GM18858 (cell line): ENCODE results near the gene SYNM.

ENCODE experiments used
- ATAC-seq: cut with Tn5 transposase; IDR thresholded peaks from one replicate; pipeline ENCODE4 v1.9.1; 2021; ENCODE audit not compliant: unreplicated experiment

Gene SYNM

GRCh38 chr15:99082798-99083197, 22.1 kb upstream of the SYNM start:
- no peak for ATAC-seq

DNA sequence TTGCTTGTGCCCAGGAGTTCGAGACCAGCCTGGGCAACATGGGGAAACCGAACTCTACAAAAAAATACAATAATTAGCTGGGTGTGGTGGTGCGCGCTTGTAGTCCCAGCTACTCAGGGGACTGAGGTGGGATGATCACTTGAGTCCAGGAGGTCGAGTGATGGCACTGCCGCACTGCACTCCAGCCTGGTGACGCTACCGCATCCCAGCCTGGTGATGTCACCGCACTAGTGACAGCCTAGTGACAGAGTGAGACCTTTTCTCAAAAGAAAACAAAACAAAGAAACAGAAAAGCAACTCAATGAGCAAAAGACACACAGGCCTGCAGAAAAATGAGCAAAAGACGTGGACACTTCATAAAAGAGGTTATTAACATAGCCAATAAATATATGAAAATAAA, 19.9 kb upstream of the SYNM start:
- ATAC-seq, result no peak

DNA sequence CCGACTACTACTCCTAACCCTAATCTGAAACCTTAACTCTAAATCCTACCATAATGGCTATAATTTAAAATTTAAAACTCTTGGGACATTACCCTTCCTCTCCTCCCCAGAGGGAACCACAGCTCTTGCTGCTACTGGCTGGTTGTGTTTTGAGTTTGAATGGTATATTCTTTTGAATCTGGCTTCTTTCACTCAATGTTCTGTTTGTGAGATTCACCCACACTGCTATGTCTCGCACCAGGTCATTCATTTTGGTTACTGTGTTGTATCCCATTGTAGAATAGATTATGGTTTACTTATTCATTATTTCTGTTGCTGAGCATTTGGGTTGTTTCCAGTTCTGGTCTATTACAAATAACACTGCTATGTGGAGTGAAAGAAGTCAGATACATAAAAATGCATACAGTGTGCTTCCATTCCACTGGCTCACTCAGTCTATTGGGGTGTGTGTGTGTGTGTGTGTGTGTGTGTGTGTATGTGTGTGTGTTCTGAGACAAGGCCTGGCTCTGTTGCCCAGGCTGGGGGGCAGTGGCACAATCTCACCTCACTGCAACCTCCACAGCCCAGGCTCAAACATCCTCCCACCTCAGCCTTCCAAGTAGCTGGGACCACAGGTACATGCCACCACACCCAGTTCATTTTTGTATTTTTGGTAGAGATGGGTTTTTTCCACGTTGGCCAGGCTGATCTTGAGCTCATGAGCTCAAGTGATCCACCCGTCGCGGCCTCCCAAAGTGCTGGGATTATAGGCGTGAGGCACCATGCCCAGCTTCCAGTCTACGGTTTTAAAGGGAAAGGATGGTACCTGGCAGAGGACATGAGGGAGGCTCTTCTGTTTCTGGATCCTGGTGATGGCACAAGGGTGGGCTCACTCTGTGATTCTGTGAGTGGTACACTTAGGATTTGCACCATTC, 19.2 kb upstream of the SYNM start:
- ATAC-seq, result no peak

GRCh38 chr15:99086327-99086667, 18.6 kb upstream of the SYNM start:
- no peak for ATAC-seq

DNA sequence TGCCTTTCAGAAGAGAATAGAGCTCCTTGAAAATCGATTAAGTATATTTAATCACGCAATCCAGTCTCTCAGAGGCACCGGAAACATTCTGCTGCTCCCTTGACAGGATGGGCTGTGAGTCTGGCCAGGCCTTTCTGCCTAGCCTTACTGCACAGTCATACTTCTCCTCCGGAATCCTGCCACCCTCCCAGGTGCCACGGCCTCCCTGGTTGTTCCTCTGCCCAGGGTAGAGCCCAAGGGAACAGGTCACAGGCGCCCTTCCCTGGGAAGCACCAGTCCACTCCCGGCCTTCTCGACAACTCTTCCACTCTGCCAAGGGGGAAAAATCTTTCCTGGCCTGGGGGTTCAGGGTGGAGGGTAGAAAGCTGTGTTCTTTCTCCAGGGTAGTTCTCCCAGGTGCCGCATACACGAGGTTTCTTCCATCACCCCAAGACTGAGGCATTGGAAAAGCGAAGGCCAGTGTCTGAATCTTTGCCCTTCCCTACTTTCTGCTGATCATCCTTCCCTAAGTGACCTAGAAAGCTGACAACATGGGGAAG, 17.4 kb upstream of the SYNM start:
- no peak for ATAC-seq

GRCh38 chr15:99090011-99090699, 14.7 kb upstream of the SYNM start:
- ATAC-seq, result peak; percentile 99

DNA sequence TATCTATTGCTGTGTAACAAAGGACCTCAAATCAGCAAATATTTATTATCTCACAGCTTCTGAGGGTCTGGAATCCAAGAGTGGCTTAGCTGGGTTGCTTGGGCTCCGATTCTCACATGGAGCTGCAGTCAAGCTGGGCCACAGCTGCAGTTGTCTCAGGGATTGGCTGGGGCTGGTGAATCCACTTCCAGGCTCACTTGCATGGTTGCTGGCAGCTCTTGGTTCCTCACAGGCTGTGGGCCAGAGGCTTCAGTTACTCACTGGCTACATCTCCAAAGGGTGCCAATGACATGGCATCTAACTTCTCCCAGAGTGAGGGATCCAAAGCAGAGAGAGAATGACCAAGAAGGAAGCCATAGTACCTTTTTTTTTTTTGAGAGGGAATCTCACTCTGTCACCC, 13.9 kb upstream of the SYNM start:
- no peak for ATAC-seq

- ATAC-seq, result no peak
These were observed 12.2 kb upstream of the SYNM start for GRCh38 chr15:99092554-99093172.

DNA sequence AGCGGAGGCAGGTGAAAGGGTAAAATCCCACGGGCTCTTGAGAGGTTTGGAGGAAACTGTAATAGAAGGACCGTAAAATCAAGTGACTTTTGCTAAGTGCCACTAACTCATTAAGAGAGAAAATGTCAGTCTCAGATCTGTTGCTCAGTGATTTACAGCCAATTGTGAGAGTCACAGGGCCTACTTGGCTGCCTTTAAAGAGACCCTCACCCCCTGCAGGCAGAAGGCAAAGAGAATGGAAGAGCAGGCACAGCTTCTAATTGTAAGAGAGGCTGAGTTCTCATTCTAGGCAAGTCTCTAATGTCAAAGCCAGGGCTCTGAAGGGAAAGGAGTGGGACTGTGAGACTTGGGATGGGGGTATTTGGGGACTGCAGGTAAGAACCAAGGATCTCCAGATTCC, 9.3 kb upstream of the SYNM start:
- ATAC-seq, result no peak

- no peak for ATAC-seq
These were observed 8.5 kb upstream of the SYNM start for GRCh38 chr15:99096173-99096893.

- ATAC-seq, result no peak
These were observed 7.9 kb upstream of the SYNM start for GRCh38 chr15:99096894-99097426.

DNA sequence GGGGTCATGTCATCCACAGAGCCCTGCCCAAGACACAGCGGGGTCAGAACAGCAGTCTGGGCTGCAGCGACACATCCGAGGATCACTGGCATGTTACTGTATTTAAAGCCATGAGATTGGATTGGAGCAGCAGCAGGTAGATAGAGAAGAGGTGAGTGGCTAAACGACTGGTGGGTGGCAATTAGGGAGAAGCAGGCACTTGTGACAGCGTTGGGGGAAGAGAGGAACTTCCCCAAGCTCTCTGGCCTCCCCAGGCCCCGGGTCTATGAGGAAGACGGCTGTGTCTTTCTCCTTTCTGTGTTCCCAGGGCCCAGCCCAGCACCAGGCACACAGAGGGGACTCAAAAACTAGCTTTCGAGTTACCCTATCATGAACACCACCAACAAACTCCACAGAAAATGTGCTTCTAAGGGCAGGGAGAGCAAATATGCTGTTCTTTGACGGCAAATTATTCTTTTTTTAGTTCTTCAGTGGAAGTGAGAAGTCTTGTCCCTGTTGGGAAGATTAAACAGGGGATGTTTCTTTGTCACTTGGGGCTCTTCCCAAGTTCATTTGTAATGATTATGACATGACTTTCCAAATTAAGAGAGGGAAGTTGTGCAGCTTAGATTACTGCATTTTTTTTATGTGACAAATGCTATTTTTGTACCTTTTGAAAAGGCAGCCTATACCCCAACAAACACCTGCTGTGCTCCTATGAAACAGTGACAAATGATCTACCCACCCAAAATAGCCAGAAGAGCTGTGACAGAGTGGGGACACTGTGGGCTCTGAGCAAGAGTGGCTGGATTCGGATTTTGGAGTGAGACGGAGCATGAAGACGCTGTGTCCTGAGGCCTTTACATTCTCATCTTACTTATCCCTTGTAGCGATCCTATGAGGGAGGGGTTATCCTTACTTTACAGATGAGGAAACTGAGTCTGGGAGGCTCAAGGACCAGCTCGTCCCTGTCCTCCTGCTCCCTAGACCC, 7.2 kb upstream of the SYNM start:
- ATAC-seq, result no peak

GRCh38 chr15:99098426-99098825, 6.5 kb upstream of the SYNM start:
- no peak for ATAC-seq

DNA sequence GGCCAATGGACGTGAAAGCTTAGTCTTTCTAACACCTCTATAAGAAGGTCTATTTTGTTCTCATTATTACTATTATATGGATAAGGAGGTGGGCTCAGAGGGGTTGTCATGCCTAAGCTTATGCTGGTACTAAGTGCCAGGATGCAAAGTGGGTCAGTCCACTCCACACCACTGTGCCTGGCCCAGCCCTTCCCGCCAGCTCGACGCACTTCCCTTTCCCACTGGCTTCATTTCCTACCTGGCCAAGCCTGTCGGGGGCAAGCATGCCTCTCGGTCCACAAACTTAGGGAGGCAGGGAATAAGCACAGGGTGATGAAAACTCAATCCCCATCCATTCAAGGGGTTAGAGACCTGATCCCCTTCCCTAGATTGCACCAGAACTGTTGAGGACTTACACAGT, 5.9 kb upstream of the SYNM start:
- ATAC-seq, result no peak

DNA sequence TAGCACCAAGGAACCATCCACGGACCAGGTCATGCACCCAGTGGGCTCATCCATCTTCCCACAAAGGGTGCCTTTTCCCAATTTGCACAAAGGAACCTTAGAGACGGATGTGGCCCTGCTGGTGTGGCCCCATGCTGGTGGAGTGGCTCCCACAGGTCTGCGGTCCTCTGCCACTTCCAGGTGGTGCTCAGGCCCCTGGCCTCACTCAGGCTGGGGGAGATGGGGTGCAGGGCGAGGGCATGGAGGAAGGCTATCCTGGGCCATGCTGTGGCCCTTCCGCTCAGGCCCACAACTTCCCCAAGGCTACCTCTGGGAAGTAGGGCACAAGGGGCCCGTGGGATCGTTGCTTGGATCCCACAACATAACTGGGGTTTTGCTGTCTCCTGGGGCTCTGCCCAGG, 5.2 kb upstream of the SYNM start:
- no peak for ATAC-seq

DNA sequence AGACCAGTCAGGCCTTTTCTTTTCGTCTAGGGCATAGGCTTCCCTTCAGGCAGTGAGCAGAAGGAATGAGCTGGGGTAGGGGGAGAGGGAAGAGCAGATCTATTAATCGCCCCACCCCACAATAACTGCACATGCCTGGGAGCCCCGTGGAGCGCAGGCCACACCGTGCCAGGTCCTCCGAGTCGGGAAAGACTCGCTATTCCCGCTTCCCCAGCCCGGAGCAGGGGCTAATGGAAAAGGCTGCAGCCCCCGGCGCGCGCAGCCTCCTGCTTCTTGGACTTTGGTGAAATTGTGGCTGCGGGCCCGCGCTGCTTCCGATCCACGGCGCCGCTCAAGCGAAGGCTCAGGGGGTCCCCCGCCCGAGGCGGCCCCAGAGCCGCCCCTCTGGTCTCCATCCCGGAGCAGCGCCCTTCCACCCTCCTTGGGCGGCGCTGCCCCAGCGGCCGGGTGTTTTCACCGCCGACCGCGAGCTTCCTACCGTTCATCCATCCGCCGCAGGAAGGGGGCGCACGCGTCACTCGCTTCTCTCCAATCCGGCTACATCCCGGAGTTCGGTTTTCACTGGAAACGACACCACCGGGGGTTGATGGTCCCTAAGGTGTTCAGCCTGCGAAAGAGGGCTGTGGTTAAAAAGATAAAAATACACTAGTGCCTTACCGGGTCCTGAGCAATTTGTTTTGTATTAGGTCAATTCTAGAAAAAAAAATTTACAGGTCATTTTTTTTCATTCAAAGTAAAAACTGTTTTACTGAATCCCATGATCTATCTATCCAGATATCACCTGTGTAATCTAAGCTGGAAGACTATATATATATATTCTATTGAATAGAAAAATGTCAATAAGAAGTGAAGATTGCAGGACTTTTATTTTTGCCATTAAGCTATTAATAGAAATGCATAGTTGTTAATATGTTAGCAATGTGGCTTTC, 4.4 kb upstream of the SYNM start:
- no peak for ATAC-seq

GRCh38 chr15:99101501-99101900, 3.4 kb upstream of the SYNM start:
- no peak for ATAC-seq

DNA sequence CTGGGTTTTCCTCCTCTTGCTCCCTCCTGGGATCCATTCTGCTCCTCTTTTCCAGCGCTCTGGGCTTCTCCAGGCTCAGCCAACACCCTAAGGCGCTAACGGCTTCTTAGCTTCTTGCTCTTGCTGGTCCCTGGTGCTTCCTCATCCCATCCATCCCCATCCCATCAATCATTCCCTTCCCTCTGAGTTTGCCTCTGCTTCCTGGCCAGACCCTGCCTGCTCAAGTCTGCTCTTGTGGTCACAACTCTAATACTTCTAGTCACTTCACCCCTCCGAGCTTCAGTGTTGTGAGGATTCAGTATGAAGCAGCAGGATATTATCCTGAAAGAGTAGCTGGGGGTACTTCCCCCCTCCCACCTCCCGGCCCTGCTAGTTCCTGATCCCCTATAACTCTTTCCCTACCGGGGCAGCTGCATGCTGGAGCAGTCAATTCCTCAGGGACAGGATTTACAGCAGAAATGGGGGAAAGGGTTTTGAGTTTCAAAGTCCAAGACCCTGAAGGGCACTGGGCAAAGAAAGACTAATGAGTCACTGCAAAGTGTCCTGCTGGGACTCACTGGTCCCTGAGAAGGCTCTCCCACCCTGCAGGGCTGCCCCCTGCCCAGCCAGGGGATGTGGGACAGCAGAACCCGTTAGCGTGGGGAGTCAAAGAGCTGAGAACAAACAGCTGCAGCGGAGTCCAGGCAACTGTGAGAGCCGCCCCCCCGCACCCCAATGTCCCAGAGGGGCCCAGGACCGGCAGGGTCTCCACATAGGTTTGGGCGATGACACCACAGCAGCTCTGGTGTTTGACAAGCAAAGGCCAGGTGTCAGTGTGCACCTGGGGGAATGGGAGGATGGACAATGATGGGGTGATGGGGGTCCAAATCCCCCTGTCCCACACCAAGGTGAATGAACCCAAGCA, 2.3 kb upstream of the SYNM start:
- ATAC-seq, result no peak
